Fibroblast of skin of right quadriceps (primary cell): ENCODE data around the gene RAB18.
"Not testable (repeated sequence)": the region's sequence is repeated elsewhere in the genome, so short reads cannot be mapped to it uniquely, and the experiment has no call there.

Experiments
- DNase-seq: peaks from one replicate; pipeline ENCODE4 v3.0.0-alpha.2; 2013

RAB18 gene

DNA sequence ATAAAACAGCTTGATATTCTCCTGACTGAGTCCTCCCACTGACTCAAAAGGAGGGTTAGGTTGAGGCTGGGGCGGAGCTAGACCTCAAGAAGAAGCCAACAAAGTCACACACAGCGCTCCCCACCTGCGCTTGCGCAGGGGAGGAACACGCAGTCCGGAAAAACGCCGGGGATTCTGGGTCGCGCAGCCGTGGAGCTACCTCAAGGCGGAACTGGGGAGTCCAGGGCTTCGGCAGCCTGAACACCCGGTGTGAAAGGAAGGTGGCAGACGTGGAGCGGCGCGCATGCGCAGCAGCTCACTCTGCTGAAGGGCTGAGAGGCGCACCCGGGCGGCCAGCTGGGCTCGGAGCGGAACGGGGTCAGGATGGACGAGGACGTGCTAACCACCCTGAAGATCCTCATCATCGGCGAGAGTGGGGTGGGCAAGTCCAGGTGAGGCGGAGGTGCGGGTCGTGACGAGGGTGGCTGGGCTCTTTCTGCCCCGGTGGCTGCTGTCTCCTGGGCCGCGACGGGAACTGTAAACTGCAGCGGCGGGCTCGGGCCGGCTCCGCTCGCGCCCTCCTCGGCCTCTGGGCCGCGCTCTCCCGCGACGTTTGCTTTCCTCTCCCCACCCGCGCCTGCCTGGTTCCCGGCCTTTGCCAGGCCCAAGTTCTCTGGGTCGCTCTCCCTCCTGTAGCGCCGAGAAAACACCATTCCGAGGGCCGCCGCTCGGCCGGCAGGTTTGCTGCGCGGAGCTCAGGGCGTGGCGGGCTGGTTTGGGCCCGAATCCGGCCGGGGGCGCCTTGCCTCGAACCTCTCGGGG, at the start of gene RAB18:
Gene RAB18 (plus strand): TSS at position 298 of the 801 bp plus-strand sequence. CDS start 66 bp downstream, at position 364.
- DNase-seq, result peak; percentile 98

GRCh38 chr10:27454837-27455236, 49.3 kb upstream of the RAB18 start:
- DNase-seq, result no peak

DNA sequence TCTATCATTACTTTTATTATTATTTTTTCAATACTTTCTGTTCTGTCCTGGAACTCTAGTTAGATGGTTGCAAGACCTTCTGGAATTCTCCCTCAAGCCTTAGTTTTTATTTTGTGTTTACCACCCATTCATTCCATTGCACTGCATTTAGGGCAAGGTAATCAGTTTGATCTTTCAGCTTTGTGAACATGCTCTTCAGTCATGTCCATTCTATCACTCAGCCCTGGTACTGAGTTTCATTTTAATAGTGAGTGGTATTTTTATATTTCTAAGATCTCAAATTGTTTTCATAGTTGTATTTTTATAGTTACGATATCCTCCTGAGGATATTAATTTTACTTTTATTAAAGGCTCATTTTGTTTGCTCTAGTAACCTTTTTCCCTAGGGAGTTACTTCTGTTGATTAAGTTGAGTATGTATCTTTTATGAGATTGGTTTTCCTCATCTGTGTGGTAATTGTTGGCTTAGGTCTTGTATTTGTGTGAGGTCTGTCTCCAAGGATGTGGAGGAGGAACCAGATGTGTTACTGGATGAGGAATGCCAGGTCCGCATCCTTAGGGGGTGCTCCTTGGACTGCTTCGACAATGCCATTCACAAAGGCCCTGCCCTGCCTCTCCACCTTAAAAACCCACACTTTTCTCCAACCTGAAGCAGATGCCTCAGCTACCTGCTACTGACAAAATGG, 46.7 kb upstream of the RAB18 start:
- DNase-seq, result no peak

DNA sequence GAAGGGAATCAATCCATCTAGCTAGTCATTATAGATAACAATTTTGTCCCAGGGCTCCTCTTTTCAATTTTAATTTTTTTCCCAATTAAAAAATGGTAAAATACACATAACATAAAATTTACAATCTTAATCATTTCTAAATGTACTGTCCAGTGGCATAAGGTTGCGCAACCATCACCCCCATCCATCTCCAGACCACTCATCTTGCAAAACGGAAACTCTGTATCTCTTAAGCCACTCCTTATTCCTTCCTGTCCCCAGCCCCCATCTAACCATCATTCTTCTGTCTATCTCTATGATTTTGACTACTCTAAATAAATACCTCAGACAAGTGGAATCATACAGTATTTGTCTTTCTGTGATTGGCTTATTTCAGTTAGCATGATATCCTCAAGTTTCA, 46.1 kb upstream of the RAB18 start:
- no peak for DNase-seq

- no peak for DNase-seq
Observed at GRCh38 chr10:27461312-27461711, 42.8 kb upstream of the RAB18 start.

DNA sequence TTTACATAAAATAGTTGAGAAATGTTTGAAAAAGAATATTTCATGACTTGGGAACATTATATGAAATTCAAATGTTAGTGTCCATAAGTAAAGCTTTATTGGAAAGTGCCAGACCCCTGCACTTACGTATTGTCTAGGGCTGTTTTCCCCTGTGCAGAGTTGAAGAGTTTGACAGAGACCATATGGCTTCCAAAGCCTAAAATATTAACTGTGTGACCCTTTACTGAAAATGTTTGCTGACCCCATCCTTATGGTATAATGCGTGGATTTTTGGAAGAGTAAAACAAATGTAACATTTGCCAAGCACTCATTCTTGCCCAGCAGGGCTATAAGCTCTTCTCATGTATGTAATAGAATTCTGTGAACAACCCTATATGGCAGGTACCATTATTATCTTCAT, 40.1 kb upstream of the RAB18 start:
- no peak for DNase-seq

- no peak for DNase-seq
Observed at GRCh38 chr10:27464993-27465392, 39.1 kb upstream of the RAB18 start.

GRCh38 chr10:27465596-27465995, 38.5 kb upstream of the RAB18 start:
- not testable (repeated sequence) for DNase-seq

DNA sequence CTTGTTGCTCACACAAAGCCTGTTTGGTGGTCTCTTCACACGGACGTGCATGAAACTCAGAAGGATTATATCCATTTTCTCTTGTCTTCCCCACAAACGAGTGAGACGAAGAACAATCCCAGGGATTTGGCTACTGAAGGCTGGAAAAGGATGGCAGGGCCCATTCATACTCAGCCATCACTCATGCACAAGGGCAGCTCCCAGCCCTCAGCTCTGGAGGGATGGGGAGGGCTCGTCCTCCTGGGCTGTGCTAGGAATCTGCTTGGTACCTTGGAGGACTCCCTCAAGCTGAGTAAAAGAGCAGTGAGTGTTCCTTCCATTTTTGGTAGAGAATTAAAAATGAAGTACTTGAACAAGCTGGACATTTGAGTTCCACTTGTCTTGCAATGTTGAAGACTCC, 33.2 kb upstream of the RAB18 start:
- DNase-seq, result no peak

DNA sequence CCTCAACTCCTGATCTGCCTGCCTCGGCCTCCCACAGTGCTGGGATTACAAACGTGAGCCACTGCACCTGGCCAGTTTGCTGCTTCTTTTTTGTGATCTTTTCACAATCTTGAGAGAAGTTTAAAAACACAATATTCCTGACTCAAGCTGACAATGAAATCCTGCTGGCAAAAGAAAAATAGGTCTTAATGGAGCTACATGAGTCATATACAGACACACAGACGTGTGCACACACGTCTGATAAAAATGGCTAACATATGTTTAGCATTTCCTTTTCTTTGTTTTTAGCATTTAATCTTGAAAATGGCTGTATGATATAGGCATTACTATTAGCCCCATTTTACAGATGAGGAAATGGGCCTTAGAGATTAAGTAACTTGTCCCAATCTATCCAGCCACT, 29.4 kb upstream of the RAB18 start:
- peak; percentile 9 for DNase-seq

- no peak for DNase-seq
Observed at GRCh38 chr10:27479016-27479415, 25.1 kb upstream of the RAB18 start.

DNA sequence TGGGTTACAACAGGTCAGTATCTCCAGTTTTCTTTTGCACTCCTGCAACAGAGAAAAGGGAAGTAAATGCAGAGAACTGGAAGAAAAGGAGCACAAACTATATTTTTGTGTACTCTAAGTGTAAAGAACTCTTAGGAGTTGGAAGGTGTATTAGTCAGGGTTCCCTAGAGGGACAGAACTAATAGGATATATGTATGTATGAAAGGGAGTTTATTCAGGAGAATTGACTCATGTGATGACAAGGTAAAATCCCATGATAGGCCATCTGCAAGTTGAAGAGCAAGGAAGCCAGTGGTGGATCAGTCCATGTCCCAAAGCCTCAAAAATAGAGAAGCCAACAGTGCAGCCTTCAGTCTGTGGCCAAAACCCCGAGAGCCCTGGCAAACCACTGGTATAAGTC, 22.6 kb upstream of the RAB18 start:
- no peak for DNase-seq

- peak; percentile 23 for DNase-seq
Observed at GRCh38 chr10:27482984-27483956, 20.8 kb upstream of the RAB18 start.

- DNase-seq, result no peak
Observed at GRCh38 chr10:27485368-27485767, 18.7 kb upstream of the RAB18 start.

- no peak for DNase-seq
Observed at GRCh38 chr10:27485986-27486385, 18.1 kb upstream of the RAB18 start.

GRCh38 chr10:27490807-27491206, 13.3 kb upstream of the RAB18 start:
- DNase-seq, result no peak

DNA sequence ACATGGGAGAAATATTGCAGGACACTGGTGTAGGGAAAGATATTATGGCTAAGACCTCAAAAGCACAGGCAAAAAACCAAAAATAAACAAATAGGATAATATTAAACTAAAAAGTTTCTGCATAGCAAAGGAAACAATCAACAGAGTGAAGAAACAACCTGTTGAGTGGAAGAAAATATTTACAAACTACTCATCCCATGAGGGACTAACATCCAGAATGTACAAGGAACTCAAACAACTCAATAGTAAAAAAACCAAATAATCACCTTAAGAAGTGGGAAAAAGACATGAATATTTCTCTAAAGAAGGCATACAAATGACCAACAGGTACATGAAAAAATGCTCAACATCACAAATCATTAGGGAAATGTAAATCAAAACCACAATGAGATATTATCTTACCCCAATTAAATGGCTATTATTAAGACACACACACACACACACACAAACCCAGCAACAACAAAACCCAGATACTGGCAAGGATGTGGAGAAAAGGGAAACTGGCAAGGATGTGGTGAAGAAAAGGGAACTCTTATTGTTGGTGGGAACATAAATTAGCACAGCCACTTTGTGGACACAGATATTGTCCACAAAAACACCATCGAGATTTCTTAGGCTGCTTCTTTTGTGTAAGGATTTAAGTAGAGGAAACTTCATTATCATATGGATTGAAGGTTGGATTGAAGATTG, 9.8 kb upstream of the RAB18 start:
- no peak for DNase-seq

DNA sequence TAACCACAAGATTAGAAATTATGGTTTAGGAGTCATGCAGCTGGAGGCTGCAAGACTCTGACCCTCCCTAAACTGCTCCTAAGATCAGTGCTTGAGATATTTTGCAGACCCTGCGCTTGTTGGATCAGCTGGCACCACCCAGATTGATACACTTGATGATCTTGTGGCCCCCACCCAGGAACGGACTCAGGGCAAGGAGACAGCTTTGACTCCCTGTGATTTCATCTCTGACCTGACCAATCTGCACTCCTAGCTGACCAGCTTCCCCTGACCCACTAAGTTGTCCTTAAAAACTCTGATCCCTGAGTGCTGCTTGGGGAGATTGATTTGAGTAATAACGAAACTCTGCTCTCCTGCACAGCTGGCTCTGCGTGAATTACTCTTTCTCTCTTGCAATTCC, 8.0 kb upstream of the RAB18 start:
- no peak for DNase-seq

DNA sequence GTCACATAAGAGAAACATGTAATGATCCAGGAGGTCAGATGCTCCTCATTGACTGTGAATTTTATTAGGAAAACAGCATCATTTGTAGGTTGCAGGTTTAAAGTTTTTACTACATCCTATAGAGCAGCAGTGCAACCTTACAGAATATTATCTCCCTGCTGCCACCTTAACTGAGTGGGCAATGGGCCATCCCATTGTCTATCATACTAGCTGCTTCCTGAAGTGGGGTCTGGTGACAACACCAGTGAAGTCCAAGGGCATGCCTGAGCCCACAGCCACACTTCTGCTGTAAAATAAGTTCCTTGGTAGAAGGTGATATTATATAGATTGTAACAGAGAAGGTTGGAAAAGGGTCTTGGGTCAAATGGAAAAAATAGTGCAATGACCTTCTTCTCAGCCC, 4.0 kb upstream of the RAB18 start:
- DNase-seq, result no peak

GRCh38 chr10:27500886-27501285, 3.2 kb upstream of the RAB18 start:
- no peak for DNase-seq

- no peak for DNase-seq
Observed at GRCh38 chr10:27503498-27504006, 552 bp upstream of the RAB18 start.

DNA sequence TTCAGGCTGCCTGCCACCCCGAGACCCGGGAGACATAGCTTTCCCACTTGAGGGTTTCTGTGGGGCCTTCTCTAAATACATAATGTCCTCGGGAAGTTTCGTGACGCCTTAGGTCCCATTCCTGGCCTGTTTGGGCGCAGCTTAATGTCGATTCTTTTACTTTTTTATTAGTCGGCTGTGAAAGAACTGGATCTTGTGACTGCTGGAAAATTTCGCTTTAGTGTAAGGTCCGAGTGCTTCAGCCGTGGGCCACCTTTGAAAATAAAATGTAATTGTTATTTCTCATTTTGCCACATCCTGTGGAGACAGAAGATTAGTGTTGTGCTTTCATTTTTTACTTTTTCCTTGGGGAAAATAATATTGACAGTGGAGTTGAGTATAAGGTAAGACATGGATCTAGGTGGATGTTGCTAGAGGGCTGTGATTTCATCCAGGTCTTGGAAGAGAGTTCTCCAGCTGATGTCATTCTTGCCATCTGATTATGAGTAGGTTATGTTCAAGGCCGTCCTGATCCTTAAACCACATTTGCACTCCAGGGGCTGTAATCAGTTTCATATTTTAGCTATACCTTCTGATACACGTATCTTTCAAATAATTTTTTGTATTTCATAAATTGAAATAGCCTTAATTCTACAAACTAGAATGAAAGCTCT, 830 bp downstream of the RAB18 start:
- no peak for DNase-seq
